Measurements from ENCODE around the gene CA9.
"Not testable (repeated sequence)": the region's sequence is repeated elsewhere in the genome, so short reads cannot be mapped to it uniquely, and the experiment has no call there.

The CA9 gene

DNA sequence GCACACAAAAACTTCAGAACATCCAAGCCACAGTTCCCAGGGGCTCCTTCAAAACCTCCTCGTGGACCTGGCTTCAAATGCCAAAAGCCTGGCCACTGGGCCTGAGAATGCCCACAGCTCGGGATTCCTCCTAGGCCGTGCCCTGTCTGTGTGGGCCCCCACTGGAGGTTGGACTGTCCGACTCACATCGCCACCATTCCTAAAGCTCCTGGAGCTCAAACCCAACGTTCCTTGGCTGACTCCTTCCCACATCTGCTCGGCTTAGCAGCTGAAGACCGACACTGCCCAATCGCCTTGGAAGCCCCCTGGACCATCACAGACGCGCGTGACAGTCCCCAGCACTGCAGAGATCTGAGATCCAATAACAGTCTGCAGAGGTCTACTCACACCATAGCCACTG, 30.7 kb upstream of the CA9 start:
- Histone ChIP-seq H3K27me3 (ENCODE audit: insufficient read depth, low read length, poor library complexity, severe bottlenecking) (no peaks in the 10 kb centered on the region), H3K79me2 (ENCODE audit: insufficient read depth, low read length) (peaks cover 24% of the 10 kb centered on the region; the same call in 1 of the 2 replicates), H3K4me2 (ENCODE audit: low read depth, low read length, poor library complexity, severe bottlenecking) (no peak overlapping the region), H4K20me1 (ENCODE audit: insufficient read depth, low read length, poor library complexity, severe bottlenecking) (peaks cover 5% of the 10 kb centered on the region), H3K9me3 (ENCODE audit: insufficient read depth, low read depth, low read length) (no peaks in the 10 kb centered on the region), H2AFZ (ENCODE audit: low read length) (no peak overlapping the region), H3F3A (ENCODE audit: low read depth) (peaks cover 4% of the 10 kb centered on the region; the same call in 1 of the 2 replicates), H3K9me2 (replicated peaks; ENCODE audit: low read depth, low read length) (no peaks in the 10 kb centered on the region), H3K4me1 (ENCODE audit: insufficient read depth, low read length, poor library complexity, severe bottlenecking) (peaks cover 31% of the 10 kb centered on the region), H3K9ac (ENCODE audit: low read depth, low read length, poor library complexity, severe bottlenecking) (no peak overlapping the region), H3K36me3 (ENCODE audit: insufficient read depth, low read length) (no peaks in the 10 kb centered on the region), H3K4me3 (ENCODE audit: low read length, poor library complexity, severe bottlenecking) (no peak overlapping the region)
- TF ChIP-seq, protein P1, sequence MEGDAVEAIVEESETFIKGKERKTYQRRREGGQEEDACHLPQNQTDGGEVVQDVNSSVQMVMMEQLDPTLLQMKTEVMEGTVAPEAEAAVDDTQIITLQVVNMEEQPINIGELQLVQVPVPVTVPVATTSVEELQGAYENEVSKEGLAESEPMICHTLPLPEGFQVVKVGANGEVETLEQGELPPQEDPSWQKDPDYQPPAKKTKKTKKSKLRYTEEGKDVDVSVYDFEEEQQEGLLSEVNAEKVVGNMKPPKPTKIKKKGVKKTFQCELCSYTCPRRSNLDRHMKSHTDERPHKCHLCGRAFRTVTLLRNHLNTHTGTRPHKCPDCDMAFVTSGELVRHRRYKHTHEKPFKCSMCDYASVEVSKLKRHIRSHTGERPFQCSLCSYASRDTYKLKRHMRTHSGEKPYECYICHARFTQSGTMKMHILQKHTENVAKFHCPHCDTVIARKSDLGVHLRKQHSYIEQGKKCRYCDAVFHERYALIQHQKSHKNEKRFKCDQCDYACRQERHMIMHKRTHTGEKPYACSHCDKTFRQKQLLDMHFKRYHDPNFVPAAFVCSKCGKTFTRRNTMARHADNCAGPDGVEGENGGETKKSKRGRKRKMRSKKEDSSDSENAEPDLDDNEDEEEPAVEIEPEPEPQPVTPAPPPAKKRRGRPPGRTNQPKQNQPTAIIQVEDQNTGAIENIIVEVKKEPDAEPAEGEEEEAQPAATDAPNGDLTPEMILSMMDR (conservative IDR thresholded peaks at IDR 0.05; ENCODE audit: low read length): no peak
- no peak for TF ChIP-seq EZH2phosphoT487 (IDR thresholded peaks at IDR 0.05; ENCODE audit: borderline replicate concordance)

DNA sequence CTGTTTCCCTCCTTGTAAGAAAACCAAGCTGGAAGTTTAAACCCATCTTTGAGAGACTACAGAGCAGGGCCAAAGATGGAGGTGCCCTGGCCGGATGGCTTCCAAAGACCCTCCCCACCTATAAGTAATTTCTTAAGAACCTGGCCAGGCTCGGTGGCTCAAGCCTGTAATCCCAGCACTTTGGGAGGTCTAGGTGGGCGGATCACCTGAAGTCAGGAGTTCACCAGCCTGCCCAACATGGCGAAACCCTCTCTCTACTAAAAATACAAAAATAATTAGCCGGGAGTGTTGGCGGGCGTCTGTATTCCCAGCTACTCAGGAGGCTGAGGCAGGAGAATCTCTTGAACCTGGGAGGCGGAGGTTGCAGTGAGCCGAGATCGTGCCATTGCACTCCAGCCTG, 28.0 kb upstream of the CA9 start:
- Histone ChIP-seq H3K79me2 (ENCODE audit: insufficient read depth, low read length) (peaks cover 51% of the 10 kb centered on the region), H2AFZ (ENCODE audit: low read length) (peak overlapping the region; percentile 70; the same call in 1 of the 2 replicates), H3K9ac (ENCODE audit: low read depth, low read length, poor library complexity, severe bottlenecking) (peak overlapping the region; percentile 85), H3K4me1 (ENCODE audit: insufficient read depth, low read length, poor library complexity, severe bottlenecking) (peaks cover 31% of the 10 kb centered on the region), H3K4me3 (ENCODE audit: low read length, poor library complexity, severe bottlenecking) (peak overlapping the region; percentile 80), H3K4me2 (ENCODE audit: low read depth, low read length, poor library complexity, severe bottlenecking) (peak overlapping the region; percentile 98)
- H3F3A ChIP-seq (ENCODE audit: low read depth); H3K9me3 ChIP-seq (ENCODE audit: insufficient read depth, low read depth, low read length); H3K9me2 ChIP-seq (replicated peaks; ENCODE audit: low read depth, low read length); H4K20me1 ChIP-seq (ENCODE audit: insufficient read depth, low read length, poor library complexity, severe bottlenecking); H3K36me3 ChIP-seq (ENCODE audit: insufficient read depth, low read length); H3K27me3 ChIP-seq (ENCODE audit: insufficient read depth, low read length, poor library complexity, severe bottlenecking): not testable (repeated sequence)

- H3K4me3 ChIP-seq (ENCODE audit: low read length, poor library complexity, severe bottlenecking): peak overlapping the region; percentile 80
- H3K79me2 ChIP-seq (ENCODE audit: insufficient read depth, low read length): peaks cover 55% of the 10 kb centered on the region
- H3K36me3 ChIP-seq (ENCODE audit: insufficient read depth, low read length): no peaks in the 10 kb centered on the region
- peaks cover 8% of the 10 kb centered on the region; the same call in 1 of the 2 replicates for H3F3A ChIP-seq (ENCODE audit: low read depth)
- H3K9me3 ChIP-seq (ENCODE audit: insufficient read depth, low read depth, low read length): no peaks in the 10 kb centered on the region
- H3K9ac ChIP-seq (ENCODE audit: low read depth, low read length, poor library complexity, severe bottlenecking): peak overlapping the region; percentile 85
- TF ChIP-seq, protein P1 (conservative IDR thresholded peaks at IDR 0.05; ENCODE audit: low read length): no peak
- no peak for TF ChIP-seq EZH2phosphoT487 (IDR thresholded peaks at IDR 0.05; ENCODE audit: borderline replicate concordance)
- H3K4me1 ChIP-seq (ENCODE audit: insufficient read depth, low read length, poor library complexity, severe bottlenecking): peaks cover 36% of the 10 kb centered on the region
- peak overlapping the region; percentile 98 for H3K4me2 ChIP-seq (ENCODE audit: low read depth, low read length, poor library complexity, severe bottlenecking)
- H2AFZ ChIP-seq (ENCODE audit: low read length): peak overlapping the region; percentile 70
- H3K9me2 ChIP-seq (replicated peaks; ENCODE audit: low read depth, low read length): no peaks in the 10 kb centered on the region
- H4K20me1 ChIP-seq (ENCODE audit: insufficient read depth, low read length, poor library complexity, severe bottlenecking): peaks cover 6% of the 10 kb centered on the region
- no peaks in the 10 kb centered on the region for H3K27me3 ChIP-seq (ENCODE audit: insufficient read depth, low read length, poor library complexity, severe bottlenecking)
These were observed 27.6 kb upstream of the CA9 start for GRCh38 chr9:35646153-35646532.

GRCh38 chr9:35646533-35647265, 27.0 kb upstream of the CA9 start:
- Histone ChIP-seq H2AFZ (ENCODE audit: low read length) (peak overlapping the region; percentile 70), H3F3A (ENCODE audit: low read depth) (peaks cover 8% of the 10 kb centered on the region; the same call in 1 of the 2 replicates), H4K20me1 (ENCODE audit: insufficient read depth, low read length, poor library complexity, severe bottlenecking) (peaks cover 6% of the 10 kb centered on the region), H3K4me3 (ENCODE audit: low read length, poor library complexity, severe bottlenecking) (peak overlapping the region; percentile 80), H3K4me2 (ENCODE audit: low read depth, low read length, poor library complexity, severe bottlenecking) (peak overlapping the region; percentile 98), H3K79me2 (ENCODE audit: insufficient read depth, low read length) (peaks cover 61% of the 10 kb centered on the region), H3K36me3 (ENCODE audit: insufficient read depth, low read length) (no peaks in the 10 kb centered on the region), H3K9me3 (ENCODE audit: insufficient read depth, low read depth, low read length) (no peaks in the 10 kb centered on the region), H3K4me1 (ENCODE audit: insufficient read depth, low read length, poor library complexity, severe bottlenecking) (peaks cover 41% of the 10 kb centered on the region), H3K9ac (ENCODE audit: low read depth, low read length, poor library complexity, severe bottlenecking) (peak overlapping the region; percentile 85), H3K9me2 (replicated peaks; ENCODE audit: low read depth, low read length) (no peaks in the 10 kb centered on the region), H3K27me3 (ENCODE audit: insufficient read depth, low read length, poor library complexity, severe bottlenecking) (no peaks in the 10 kb centered on the region)
- no peak for TF ChIP-seq EZH2phosphoT487 (IDR thresholded peaks at IDR 0.05; ENCODE audit: borderline replicate concordance)
- TF ChIP-seq, protein P1 (conservative IDR thresholded peaks at IDR 0.05; ENCODE audit: low read length): peak; percentile 78
